ENCODE results near the gene TUBB2A. TPM values are rescaled to one million over a fixed set of nuclear protein-coding genes. Genes with fewer than 3 reads are reported as not detected.

Gene TUBB2A
- total and polyA plus RNA-seq, 2 of the 13 experiments (the other 11 are each of a cell fraction or from before 2014, with no cell fraction given) = 35.3 to 106 TPM

DNA sequence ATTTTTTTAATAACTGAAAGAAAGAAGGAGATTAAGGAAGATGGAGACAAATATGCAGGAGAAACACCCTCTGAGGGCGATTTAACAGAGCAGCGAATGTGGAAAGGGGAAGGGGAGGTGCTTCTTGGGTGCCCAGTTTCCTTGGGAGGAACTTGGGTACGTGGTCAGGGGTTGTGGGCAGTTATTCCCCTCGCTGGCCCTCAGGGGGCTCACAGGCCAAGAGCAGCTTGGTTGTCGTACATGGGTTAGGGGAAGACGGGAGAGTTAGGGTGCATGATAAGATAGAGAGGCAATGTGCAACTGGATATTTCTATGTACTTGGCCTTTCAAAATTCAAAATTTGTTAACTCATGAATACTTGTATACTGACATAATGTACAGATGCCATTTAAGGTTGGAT, 7.0 kb upstream of the TUBB2A start:
- no peak overlapping the region for H3K4me2 ChIP-seq (ENCODE audit: low read depth, low read length)
- DNase-seq (ENCODE audit: low spot score) (no peak), ATAC-seq (no peak), FAIRE-seq (no peak)
- H3K4me1 ChIP-seq (ENCODE audit: insufficient read depth, low read length) = peaks cover 56% of the 10 kb centered on the region
- H3K4me3 ChIP-seq (replicated peaks in 1 of 3; ENCODE audit: insufficient read depth in 1 of 3, low read depth in 2 of 3, low read length in 3 of 3) = no peak overlapping the region
- no peak overlapping the region for H3K9ac ChIP-seq (ENCODE audit: insufficient read depth, low read depth, low read length)
- TF ChIP-seq, protein P1, sequence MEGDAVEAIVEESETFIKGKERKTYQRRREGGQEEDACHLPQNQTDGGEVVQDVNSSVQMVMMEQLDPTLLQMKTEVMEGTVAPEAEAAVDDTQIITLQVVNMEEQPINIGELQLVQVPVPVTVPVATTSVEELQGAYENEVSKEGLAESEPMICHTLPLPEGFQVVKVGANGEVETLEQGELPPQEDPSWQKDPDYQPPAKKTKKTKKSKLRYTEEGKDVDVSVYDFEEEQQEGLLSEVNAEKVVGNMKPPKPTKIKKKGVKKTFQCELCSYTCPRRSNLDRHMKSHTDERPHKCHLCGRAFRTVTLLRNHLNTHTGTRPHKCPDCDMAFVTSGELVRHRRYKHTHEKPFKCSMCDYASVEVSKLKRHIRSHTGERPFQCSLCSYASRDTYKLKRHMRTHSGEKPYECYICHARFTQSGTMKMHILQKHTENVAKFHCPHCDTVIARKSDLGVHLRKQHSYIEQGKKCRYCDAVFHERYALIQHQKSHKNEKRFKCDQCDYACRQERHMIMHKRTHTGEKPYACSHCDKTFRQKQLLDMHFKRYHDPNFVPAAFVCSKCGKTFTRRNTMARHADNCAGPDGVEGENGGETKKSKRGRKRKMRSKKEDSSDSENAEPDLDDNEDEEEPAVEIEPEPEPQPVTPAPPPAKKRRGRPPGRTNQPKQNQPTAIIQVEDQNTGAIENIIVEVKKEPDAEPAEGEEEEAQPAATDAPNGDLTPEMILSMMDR (CRISPR knock-in tag; IDR thresholded peaks at IDR 0.05) = peak; percentile 5; the same call in 1 of the 2 replicates
- TF ChIP-seq ZNF562 (CRISPR knock-in tag; IDR thresholded peaks at IDR 0.05; ENCODE audit: borderline replicate concordance) (no peak), ZNF605 (CRISPR knock-in tag; IDR thresholded peaks at IDR 0.05) (no peak), KDM4B (CRISPR knock-in tag; IDR thresholded peaks at IDR 0.05) (no peak)
- in situ Hi-C loops (cut with HindIII; ENCODE audit: extremely low pct_ligation_motif_present, low pct_unique_long_range_greater_than_20kb) (no loop called here), intact Hi-C loops (cut with micrococcal nuclease; ENCODE audit: unreplicated experiment) (no loop called here)
- H3K27me3 ChIP-seq (ENCODE audit: control insufficient read depth in 1 of 2, insufficient read depth in 2 of 2, low read length in 2 of 2) = no peaks in the 10 kb centered on the region
- CTCF ChIA-PET (ENCODE audit: low intra/inter-chr PET ratio, low total read pairs) = no interaction called here
- H3K36me3 ChIP-seq (replicated peaks in 1 of 2; ENCODE audit: control insufficient read depth in 1 of 2, insufficient read depth in 2 of 2, low read length in 2 of 2) = no peaks in the 10 kb centered on the region
- no peaks in the 10 kb centered on the region for H4K20me1 ChIP-seq (ENCODE audit: insufficient read depth, low read length)
- WGBS (ENCODE audit: low lambda C conversion rate) = 93% methylated on average over 6 of the region's 6 CpGs
- H3K27ac ChIP-seq (ENCODE audit: extremely low read length, insufficient read depth, low read length) = no peak overlapping the region
- H3K79me2 ChIP-seq (ENCODE audit: insufficient read depth, low read length) = no peaks in the 10 kb centered on the region
- POLR2A ChIA-PET = interaction anchor here (2.4 kb wide), 1 partner anchor 25 kb away, joined by 8 read pairs; no protein-coding TSS in a partner anchor
- H2AFZ ChIP-seq (ENCODE audit: low read length) = no peak overlapping the region
- no TSS peak for BruUV-seq (replicated peaks)
- no peaks in the 10 kb centered on the region for H3K9me3 ChIP-seq (ENCODE audit: low read length)

DNA sequence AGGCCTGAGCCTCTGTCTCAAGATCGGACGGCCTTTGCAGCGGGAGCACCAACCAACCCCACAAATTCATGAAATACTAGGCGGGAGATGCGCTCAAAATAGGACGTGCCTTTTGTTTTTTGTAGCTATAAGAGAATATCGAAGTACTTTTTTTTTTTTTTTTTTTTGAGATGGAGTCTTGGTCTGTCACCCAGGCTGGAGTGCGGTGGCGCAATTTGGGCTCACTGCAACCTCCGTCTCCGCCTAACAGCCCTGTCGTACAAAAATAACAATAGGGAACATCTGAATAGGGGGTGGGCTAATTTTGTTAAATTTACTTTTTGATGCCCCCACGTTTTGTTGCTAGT, 5.9 kb upstream of the TUBB2A start:
- POLR2A ChIA-PET = interaction anchor here (0.6 to 2.0 kb wide), 15 partner anchors 13 to 88 kb away, joined by 3 to 17 read pairs (median 6); partner anchors contain the start of gene BPHL
- Histone ChIP-seq H3K4me2 (ENCODE audit: low read depth, low read length) (peak overlapping the region; percentile 80), H3K36me3 (replicated peaks in 1 of 2; ENCODE audit: control insufficient read depth in 1 of 2, insufficient read depth in 2 of 2, low read length in 2 of 2) (no peaks in the 10 kb centered on the region), H3K79me2 (ENCODE audit: insufficient read depth, low read length) (no peaks in the 10 kb centered on the region), H3K4me1 (ENCODE audit: insufficient read depth, low read length) (peaks cover 68% of the 10 kb centered on the region), H3K9ac (ENCODE audit: insufficient read depth, low read depth, low read length) (peak overlapping the region; percentile 38), H3K9me3 (ENCODE audit: low read length) (no peaks in the 10 kb centered on the region), H3K4me3 (replicated peaks in 1 of 3; ENCODE audit: insufficient read depth in 1 of 3, low read depth in 2 of 3, low read length in 3 of 3) (peak overlapping the region; percentile 53 to 84 (median 55)), H4K20me1 (ENCODE audit: insufficient read depth, low read length) (no peaks in the 10 kb centered on the region), H3K27me3 (ENCODE audit: control insufficient read depth in 1 of 2, insufficient read depth in 2 of 2, low read length in 2 of 2) (no peaks in the 10 kb centered on the region), H3K27ac (ENCODE audit: extremely low read length, insufficient read depth, low read length) (no peak overlapping the region), H2AFZ (ENCODE audit: low read length) (no peak overlapping the region)
- WGBS (ENCODE audit: low lambda C conversion rate) = 2% methylated on average over 13 of the region's 13 CpGs
- CTCF ChIA-PET (ENCODE audit: low intra/inter-chr PET ratio, low total read pairs) = interaction anchor here (2.4 kb wide), 1 partner anchor 37 kb away, joined by 12 read pairs; no protein-coding TSS in a partner anchor
- intact Hi-C loops (cut with micrococcal nuclease; ENCODE audit: unreplicated experiment) (loop anchor here (2.0 kb wide), 2 partner anchors 46 to 88 kb away; no protein-coding TSS in a partner anchor), in situ Hi-C loops (cut with HindIII; ENCODE audit: extremely low pct_ligation_motif_present, low pct_unique_long_range_greater_than_20kb) (no loop called here)
- BruUV-seq (replicated peaks) = no TSS peak
- DNase-seq (ENCODE audit: low spot score) = no peak
- no peak for ATAC-seq
- FAIRE-seq = no peak
- TF ChIP-seq, protein P2, sequence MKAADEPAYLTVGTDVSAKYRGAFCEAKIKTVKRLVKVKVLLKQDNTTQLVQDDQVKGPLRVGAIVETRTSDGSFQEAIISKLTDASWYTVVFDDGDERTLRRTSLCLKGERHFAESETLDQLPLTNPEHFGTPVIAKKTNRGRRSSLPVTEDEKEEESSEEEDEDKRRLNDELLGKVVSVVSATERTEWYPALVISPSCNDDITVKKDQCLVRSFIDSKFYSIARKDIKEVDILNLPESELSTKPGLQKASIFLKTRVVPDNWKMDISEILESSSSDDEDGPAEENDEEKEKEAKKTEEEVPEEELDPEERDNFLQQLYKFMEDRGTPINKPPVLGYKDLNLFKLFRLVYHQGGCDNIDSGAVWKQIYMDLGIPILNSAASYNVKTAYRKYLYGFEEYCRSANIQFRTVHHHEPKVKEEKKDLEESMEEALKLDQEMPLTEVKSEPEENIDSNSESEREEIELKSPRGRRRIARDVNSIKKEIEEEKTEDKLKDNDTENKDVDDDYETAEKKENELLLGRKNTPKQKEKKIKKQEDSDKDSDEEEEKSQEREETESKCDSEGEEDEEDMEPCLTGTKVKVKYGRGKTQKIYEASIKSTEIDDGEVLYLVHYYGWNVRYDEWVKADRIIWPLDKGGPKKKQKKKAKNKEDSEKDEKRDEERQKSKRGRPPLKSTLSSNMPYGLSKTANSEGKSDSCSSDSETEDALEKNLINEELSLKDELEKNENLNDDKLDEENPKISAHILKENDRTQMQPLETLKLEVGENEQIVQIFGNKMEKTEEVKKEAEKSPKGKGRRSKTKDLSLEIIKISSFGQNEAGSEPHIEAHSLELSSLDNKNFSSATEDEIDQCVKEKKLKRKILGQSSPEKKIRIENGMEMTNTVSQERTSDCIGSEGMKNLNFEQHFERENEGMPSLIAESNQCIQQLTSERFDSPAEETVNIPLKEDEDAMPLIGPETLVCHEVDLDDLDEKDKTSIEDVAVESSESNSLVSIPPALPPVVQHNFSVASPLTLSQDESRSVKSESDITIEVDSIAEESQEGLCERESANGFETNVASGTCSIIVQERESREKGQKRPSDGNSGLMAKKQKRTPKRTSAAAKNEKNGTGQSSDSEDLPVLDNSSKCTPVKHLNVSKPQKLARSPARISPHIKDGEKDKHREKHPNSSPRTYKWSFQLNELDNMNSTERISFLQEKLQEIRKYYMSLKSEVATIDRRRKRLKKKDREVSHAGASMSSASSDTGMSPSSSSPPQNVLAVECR (CRISPR knock-in tag; IDR thresholded peaks at IDR 0.05; ENCODE audit: borderline replicate concordance) = no peak
- TF ChIP-seq, protein P3, sequence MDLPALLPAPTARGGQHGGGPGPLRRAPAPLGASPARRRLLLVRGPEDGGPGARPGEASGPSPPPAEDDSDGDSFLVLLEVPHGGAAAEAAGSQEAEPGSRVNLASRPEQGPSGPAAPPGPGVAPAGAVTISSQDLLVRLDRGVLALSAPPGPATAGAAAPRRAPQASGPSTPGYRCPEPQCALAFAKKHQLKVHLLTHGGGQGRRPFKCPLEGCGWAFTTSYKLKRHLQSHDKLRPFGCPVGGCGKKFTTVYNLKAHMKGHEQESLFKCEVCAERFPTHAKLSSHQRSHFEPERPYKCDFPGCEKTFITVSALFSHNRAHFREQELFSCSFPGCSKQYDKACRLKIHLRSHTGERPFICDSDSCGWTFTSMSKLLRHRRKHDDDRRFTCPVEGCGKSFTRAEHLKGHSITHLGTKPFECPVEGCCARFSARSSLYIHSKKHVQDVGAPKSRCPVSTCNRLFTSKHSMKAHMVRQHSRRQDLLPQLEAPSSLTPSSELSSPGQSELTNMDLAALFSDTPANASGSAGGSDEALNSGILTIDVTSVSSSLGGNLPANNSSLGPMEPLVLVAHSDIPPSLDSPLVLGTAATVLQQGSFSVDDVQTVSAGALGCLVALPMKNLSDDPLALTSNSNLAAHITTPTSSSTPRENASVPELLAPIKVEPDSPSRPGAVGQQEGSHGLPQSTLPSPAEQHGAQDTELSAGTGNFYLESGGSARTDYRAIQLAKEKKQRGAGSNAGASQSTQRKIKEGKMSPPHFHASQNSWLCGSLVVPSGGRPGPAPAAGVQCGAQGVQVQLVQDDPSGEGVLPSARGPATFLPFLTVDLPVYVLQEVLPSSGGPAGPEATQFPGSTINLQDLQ (CRISPR knock-in tag; IDR thresholded peaks at IDR 0.05) = no peak
- TF ChIP-seq HOXA3 (CRISPR knock-in tag; IDR thresholded peaks at IDR 0.05) (no peak), ZNF589 (CRISPR knock-in tag; conservative IDR thresholded peaks at IDR 0.05) (0 out of 2 replicates have a peak, but pooled peaks have one; percentile 12), ATF7 (IDR thresholded peaks at IDR 0.05) (no peak), ATF7 (CRISPR knock-in tag; IDR thresholded peaks at IDR 0.05) (no peak)

Data from HepG2 (cell line).